Activated effector memory CD4-positive, alpha-beta T cell treated with anti-CD3 and anti-CD28 coated beads, Interleukin-2, amount 50 U/mL, for 16 hours (primary cell): Measurements from ENCODE around the gene AZU1.
"Not testable (repeated sequence)": the region's sequence is repeated elsewhere in the genome, so short reads cannot be mapped to it uniquely, and the experiment has no call there.

Experiments used
- DNase-seq: peaks from one replicate; pipeline ENCODE4 v3.0.0-alpha.2; 2020

AZU1 gene

GRCh38 chr19:875265-875879 lies 47.7 kb downstream of the AZU1 start:
- DNase-seq: no peak

- no peak for DNase-seq
Measured at GRCh38 chr19:876089-876488, 48.5 kb downstream of the AZU1 start.

GRCh38 chr19:876780-877314 lies 49.2 kb downstream of the AZU1 start:
- DNase-seq: no peak

GRCh38 chr19:877992-878660 lies 50.5 kb downstream of the AZU1 start:
- DNase-seq: not testable (repeated sequence)

GRCh38 chr19:878751-879561 lies 51.3 kb downstream of the AZU1 start:
- DNase-seq: not testable (repeated sequence)

- no peak for DNase-seq
Measured at GRCh38 chr19:879711-880438, 52.2 kb downstream of the AZU1 start.
